ENCODE results near the gene XYLT1. TPM values are rescaled to one million over a fixed set of nuclear protein-coding genes. Genes with fewer than 3 reads are reported as not detected.

Gene XYLT1
- total and polyA plus RNA-seq, 7 donors, result 0.67 to 2.5 (median 1.7) TPM

DNA sequence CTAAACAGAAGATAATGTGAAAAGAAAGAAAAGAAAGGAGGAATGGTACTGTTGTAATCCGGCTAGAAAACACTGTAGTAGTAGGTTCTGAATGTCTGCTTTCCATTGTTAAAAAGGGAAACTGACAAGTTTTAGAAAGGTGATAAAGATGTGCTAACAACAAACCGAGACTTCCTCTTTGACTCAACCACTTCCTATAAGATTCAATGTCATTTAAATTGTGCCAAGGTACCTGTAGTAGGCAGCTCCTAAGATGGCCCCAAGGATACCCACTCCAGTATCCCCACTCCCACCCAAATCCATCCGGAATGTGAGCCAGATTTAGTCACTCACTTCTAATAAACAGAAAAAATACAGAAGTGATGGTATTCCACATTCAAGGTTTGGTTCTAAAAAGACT is 31.2 kb downstream of the XYLT1 start:
- Histone ChIP-seq H3K4me1 (peaks cover 4% of the 10 kb centered on the region), H3K27me3 (ENCODE audit: insufficient read depth in 3 of 3, low read length in 2 of 3) (no peaks in the 10 kb centered on the region), H3K9me3 (no peaks in the 10 kb centered on the region), H3K4me3 (no peak overlapping the region), H3K27ac (no peak overlapping the region), H3K36me3 (ENCODE audit: insufficient read depth in 1 of 2, low read depth in 1 of 2) (no peaks in the 10 kb centered on the region)
- ATAC-seq (no peak), DNase-seq (no peak)
- TF ChIP-seq, protein P1, sequence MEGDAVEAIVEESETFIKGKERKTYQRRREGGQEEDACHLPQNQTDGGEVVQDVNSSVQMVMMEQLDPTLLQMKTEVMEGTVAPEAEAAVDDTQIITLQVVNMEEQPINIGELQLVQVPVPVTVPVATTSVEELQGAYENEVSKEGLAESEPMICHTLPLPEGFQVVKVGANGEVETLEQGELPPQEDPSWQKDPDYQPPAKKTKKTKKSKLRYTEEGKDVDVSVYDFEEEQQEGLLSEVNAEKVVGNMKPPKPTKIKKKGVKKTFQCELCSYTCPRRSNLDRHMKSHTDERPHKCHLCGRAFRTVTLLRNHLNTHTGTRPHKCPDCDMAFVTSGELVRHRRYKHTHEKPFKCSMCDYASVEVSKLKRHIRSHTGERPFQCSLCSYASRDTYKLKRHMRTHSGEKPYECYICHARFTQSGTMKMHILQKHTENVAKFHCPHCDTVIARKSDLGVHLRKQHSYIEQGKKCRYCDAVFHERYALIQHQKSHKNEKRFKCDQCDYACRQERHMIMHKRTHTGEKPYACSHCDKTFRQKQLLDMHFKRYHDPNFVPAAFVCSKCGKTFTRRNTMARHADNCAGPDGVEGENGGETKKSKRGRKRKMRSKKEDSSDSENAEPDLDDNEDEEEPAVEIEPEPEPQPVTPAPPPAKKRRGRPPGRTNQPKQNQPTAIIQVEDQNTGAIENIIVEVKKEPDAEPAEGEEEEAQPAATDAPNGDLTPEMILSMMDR (IDR thresholded peaks at IDR 0.05), result no peak
- intact Hi-C loops (cut with DNase I), result no loop called here
- WGBS, 3 donors, result 85 to 89% (median 88%) methylated on average over 3 of the region's 3 CpGs

DNA sequence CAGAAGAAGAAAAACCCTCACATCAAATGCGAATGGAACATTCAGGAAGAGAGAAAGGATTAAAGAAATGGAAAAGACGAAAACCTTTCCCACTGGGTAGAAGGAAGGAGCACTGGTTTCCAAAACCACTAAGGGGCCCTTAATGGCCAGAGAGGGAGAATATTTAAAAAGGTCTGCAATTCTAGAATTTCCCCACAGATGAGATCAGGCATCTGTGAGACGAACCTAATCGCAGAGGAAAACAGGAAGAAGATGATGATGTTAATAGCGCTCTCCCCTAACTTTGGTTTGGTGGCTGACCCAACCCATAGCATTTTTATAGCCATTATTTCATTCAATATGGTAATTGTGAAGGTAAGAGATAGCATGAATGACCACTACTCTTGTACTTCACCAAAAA is 32.8 kb downstream of the XYLT1 start:
- Histone ChIP-seq H3K36me3 (ENCODE audit: insufficient read depth in 1 of 2, low read depth in 1 of 2) (no peaks in the 10 kb centered on the region), H3K9me3 (no peaks in the 10 kb centered on the region), H3K27me3 (ENCODE audit: insufficient read depth in 3 of 3, low read length in 2 of 3) (no peaks in the 10 kb centered on the region), H3K4me3 (no peak overlapping the region), H3K27ac (no peak overlapping the region), H3K4me1 (peaks cover 4% of the 10 kb centered on the region)
- intact Hi-C loops (cut with DNase I), result no loop called here
- ATAC-seq, result no peak
- TF ChIP-seq, protein P1 (IDR thresholded peaks at IDR 0.05), result no peak
- DNase-seq, result no peak
- 87 to 89% (median 88%) methylated on average over 5 of the region's 5 CpGs for WGBS, 3 donors

DNA sequence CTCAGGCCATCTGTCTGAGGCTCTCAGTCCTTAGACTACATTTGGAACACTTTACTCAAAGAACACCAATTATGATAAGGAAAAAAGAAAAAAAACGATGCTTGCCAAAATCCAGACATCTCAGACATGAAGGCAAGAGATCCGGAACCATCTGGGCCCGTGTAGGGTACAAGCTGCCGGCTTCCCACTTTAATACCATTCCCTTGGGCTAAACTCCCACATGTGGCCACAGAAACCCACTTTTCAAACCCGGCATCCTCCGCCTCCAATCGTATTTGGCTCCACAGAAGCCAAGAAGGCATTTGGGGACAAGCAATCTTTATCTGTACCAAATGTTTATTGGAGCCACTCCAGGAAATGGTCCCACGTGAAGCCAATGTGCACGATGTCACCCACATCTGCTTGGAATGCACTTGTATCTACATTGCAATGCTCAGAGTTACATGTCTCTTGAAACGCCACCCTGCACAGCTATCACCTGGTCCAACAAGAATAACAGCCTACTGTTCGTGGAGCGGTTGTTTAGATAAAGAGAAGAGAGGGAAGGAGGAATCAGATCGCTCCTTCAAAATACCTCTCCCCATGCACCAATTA is 33.5 kb downstream of the XYLT1 start:
- Histone ChIP-seq H3K4me3 (no peak overlapping the region), H3K27ac (no peak overlapping the region), H3K36me3 (ENCODE audit: insufficient read depth in 1 of 2, low read depth in 1 of 2) (no peaks in the 10 kb centered on the region), H3K4me1 (peaks cover 4% of the 10 kb centered on the region), H3K9me3 (no peaks in the 10 kb centered on the region), H3K27me3 (ENCODE audit: insufficient read depth in 3 of 3, low read length in 2 of 3) (no peaks in the 10 kb centered on the region)
- DNase-seq (no peak), ATAC-seq (no peak)
- intact Hi-C loops (cut with DNase I), result no loop called here
- WGBS, 3 donors, result 49 to 58% (median 49%) methylated on average over 13 of the region's 13 CpGs
- TF ChIP-seq, protein P1 (IDR thresholded peaks at IDR 0.05), result no peak

DNA sequence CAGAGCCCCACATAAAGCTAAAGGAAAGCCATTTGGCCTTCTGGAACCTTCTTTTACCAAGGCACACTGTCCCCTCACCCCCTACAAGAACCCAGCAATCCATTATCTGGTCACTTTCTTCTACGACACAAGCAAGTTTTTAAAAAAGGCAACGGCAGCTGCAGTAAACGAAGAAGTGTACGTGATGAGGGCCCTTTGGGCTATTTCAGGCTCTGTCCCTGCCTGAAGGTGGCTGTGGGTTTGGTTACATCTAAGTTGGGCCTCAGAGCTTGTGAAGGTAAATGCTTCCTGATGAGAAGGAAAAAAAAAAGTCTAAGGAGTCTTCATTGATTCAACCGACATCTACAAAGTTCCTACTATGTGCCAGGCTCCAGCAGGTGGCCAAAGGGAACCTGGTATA is 35.4 kb downstream of the XYLT1 start:
- no peak overlapping the region for H3K4me3 ChIP-seq
- H3K36me3 ChIP-seq (ENCODE audit: insufficient read depth in 1 of 2, low read depth in 1 of 2), result no peaks in the 10 kb centered on the region
- ATAC-seq (peak in 2 of 4 donors; percentile 56 to 71), DNase-seq (no peak)
- no peaks in the 10 kb centered on the region for H3K27me3 ChIP-seq (ENCODE audit: insufficient read depth in 3 of 3, low read length in 2 of 3)
- H3K9me3 ChIP-seq, result no peaks in the 10 kb centered on the region
- WGBS, 3 donors, result 50 to 60% (median 58%) methylated on average over 5 of the region's 5 CpGs
- H3K4me1 ChIP-seq, result peaks cover 4% of the 10 kb centered on the region
- intact Hi-C loops (cut with DNase I), result no loop called here
- H3K27ac ChIP-seq, result peak overlapping the region; percentile 18
- TF ChIP-seq, protein P1 (IDR thresholded peaks at IDR 0.05), result no peak

Data from psoas muscle (tissue), 8 donors.